HCT116 (cell line): ENCODE results near the gene CORO7. TPM values are rescaled to one million over a fixed set of nuclear protein-coding genes. Genes with fewer than 3 reads are reported as not detected.

Source experiments
- ATAC-seq: fragments of 200-7000 bp; cut with Tn5 transposase; 2 replicates; pipeline ENCODE4 v1.9.1; 2020; ENCODE audit warnings: mild to moderate bottlenecking, moderate library complexity
- BruUV-seq: library from RNA; stranded (reverse); fragments of 400-500 nt; replicated peaks from 2 replicates; lab custom pipeline; 2021; lab: Mats Ljungman, UMichigan
- CTCF ChIA-PET: fragments of 300-600 bp; sonication (Branson Sonifier 250); formaldehyde crosslinking; loops from one replicate; lab custom pipeline; 2021; ENCODE audit warnings: antibody characterized with exemption; lab: Charles Lee
- POLR2A ChIA-PET: fragments of 300-600, 350-600 bp; sonication (Branson Sonifier 250); formaldehyde crosslinking; loops from one replicate; lab custom pipeline; 2021; ENCODE audit warnings: antibody characterized with exemption; lab: Charles Lee
- RAD21 ChIA-PET, 2 experiments: fragments of 300-600 bp; sonication (Branson Sonifier 250); formaldehyde crosslinking; loops; one replicate each; lab custom pipeline; 2023; ENCODE audit warnings: low total read pairs in 2 of 2; ENCODE audit not compliant: uncharacterized antibody in 2 of 2, unreplicated experiment in 2 of 2, low non-redundant PET in 1 of 2; lab: Charles Lee
- DNase-seq: peaks from one replicate; pipeline ENCODE4 v3.0.0-alpha.2; 2010; ENCODE audit warnings: low read depth, low spot score
- H2AFZ ChIP-seq: fragments of 200-600 bp; shearing (Covaris generic), sonication (generic); 2 replicates; pipeline ENCODE4 v1.6.1; 2017; ENCODE audit warnings: low read depth, mixed run types, mixed read lengths, antibody characterized with exemption, low read length; ENCODE audit not compliant: poor library complexity, severe bottlenecking
- H3K27ac ChIP-seq: 2 replicates; pipeline ENCODE4 v1.5.1; 2012; ENCODE audit warnings: low read depth, low read length
- H3K27me3 ChIP-seq: fragments of 200-600 bp; sonication (generic); 2 replicates; pipeline ENCODE4 v1.6.1; 2016; ENCODE audit warnings: mixed run types, low read length, mixed read lengths; ENCODE audit not compliant: insufficient read depth
- H3K36me3 ChIP-seq, 2 experiments: fragments of 200-500 bp in 1 of 2; fragments of 200-600 bp in 1 of 2; sonication (Bioruptor generic) in 1 of 2; sonication (generic) in 1 of 2; 2 replicates each; pipeline versions ENCODE4 v1.5.1 to v1.6.1; 2014 to 2016; ENCODE audit warnings: low read length in 2 of 2, inconsistent platforms in 1 of 2, mixed read lengths in 1 of 2, mixed run types in 1 of 2; ENCODE audit not compliant: insufficient read depth in 2 of 2, control insufficient read depth in 1 of 2
- H3K4me1 ChIP-seq, 2 experiments: fragments of 200-600 bp in 1 of 2; sonication (generic) in 1 of 2; 2 replicates each; pipeline versions ENCODE4 v1.5.1 to v1.6.1; 2012 to 2017; ENCODE audit warnings: low read length in 2 of 2, inconsistent platforms in 1 of 2, mild to moderate bottlenecking in 1 of 2, mixed read lengths in 1 of 2, mixed run types in 1 of 2, moderate library complexity in 1 of 2; ENCODE audit not compliant: insufficient read depth in 2 of 2, control insufficient read depth in 1 of 2
- H3K4me2 ChIP-seq: fragments of 200-600 bp; sonication (generic); 2 replicates; pipeline ENCODE4 v1.6.1; 2017; ENCODE audit warnings: mixed run types, low read length, mixed read lengths
- H3K4me3 ChIP-seq, 2 experiments: fragments of 200-600 bp in 1 of 2; sonication (generic) in 1 of 2; replicated peaks in 1 of 2; 2 replicates each; pipeline ENCODE4 v1.5.1; 2011 to 2016; ENCODE audit warnings: low read length in 2 of 2, control low read depth in 1 of 2, low read depth in 1 of 2, mild to moderate bottlenecking in 1 of 2, mixed read lengths in 1 of 2, mixed run types in 1 of 2
- H3K79me2 ChIP-seq: fragments of 200-600 bp; sonication (generic); 2 replicates; pipeline ENCODE4 v1.6.1; 2017; ENCODE audit warnings: mild to moderate bottlenecking, mixed run types, low read length, moderate library complexity, mixed read lengths; ENCODE audit not compliant: insufficient read depth
- H3K9ac ChIP-seq: fragments of 200-600 bp; sonication (generic); 2 replicates; pipeline ENCODE4 v1.6.1; 2016; ENCODE audit warnings: low read length, mixed read lengths
- H3K9me2 ChIP-seq: fragments of 200-600 bp; sonication (generic), shearing (Covaris generic); 2 replicates; pipeline ENCODE4 v1.6.1; 2017; ENCODE audit warnings: mixed run types, mild to moderate bottlenecking, moderate library complexity; ENCODE audit not compliant: insufficient read depth
- H3K9me3 ChIP-seq, 2 experiments: fragments of 200-500 bp in 1 of 2; fragments of 200-600 bp in 1 of 2; sonication (Bioruptor generic) in 1 of 2; sonication (generic) in 1 of 2; 2 replicates each; pipeline ENCODE4 v1.6.1; 2014 to 2017; ENCODE audit warnings: low read length in 2 of 2, mixed read lengths in 2 of 2, inconsistent platforms in 1 of 2, low read depth in 1 of 2, mild to moderate bottlenecking in 1 of 2, mixed run types in 1 of 2, moderate library complexity in 1 of 2; ENCODE audit not compliant: control insufficient read depth in 1 of 2, insufficient read depth in 1 of 2
- H4K20me1 ChIP-seq: fragments of 200-600 bp; sonication (generic), shearing (Covaris generic); 2 replicates; pipeline ENCODE4 v1.6.1; 2017; ENCODE audit warnings: mixed run types, mild to moderate bottlenecking, moderate library complexity; ENCODE audit not compliant: insufficient read depth
- ATF3 ChIP-seq: IDR thresholded peaks from 2 replicates; pipeline ENCODE4 v1.6.1; 2012
- CBX3 ChIP-seq: IDR thresholded peaks from 2 replicates; pipeline ENCODE4 v1.6.1; 2012; ENCODE audit warnings: low read depth
- CEBPB ChIP-seq: IDR thresholded peaks from 2 replicates; pipeline ENCODE4 v1.6.1; 2012; ENCODE audit warnings: low read depth
- EGR1 ChIP-seq: IDR thresholded peaks from 2 replicates; pipeline ENCODE4 v1.6.1; 2012; ENCODE audit warnings: low read depth
- ELF1 ChIP-seq: IDR thresholded peaks from 2 replicates; pipeline ENCODE4 v1.6.1; 2012; ENCODE audit warnings: low read depth, borderline replicate concordance
- EZH2 ChIP-seq: fragments of 200-600 bp; sonication (generic); IDR thresholded peaks from 2 replicates; pipeline ENCODE4 v1.6.1; 2017; ENCODE audit warnings: antibody characterized with exemption, mixed run types
- EZH2phosphoT487 ChIP-seq: fragments of 200-600 bp; IDR thresholded peaks from 2 replicates; pipeline ENCODE4 v1.6.1; 2018; ENCODE audit warnings: antibody characterized with exemption, borderline replicate concordance
- FOSL1 ChIP-seq: IDR thresholded peaks from 2 replicates; pipeline ENCODE4 v1.6.1; 2012; ENCODE audit warnings: low read depth
- JUND ChIP-seq: IDR thresholded peaks from 2 replicates; pipeline ENCODE4 v1.6.1; 2012
- MAX ChIP-seq: IDR thresholded peaks from 2 replicates; pipeline ENCODE4 v1.6.1; 2012
- POLR2A ChIP-seq: IDR thresholded peaks from 2 replicates; pipeline ENCODE4 v1.7.0; 2011; ENCODE audit warnings: borderline replicate concordance; ENCODE audit not compliant: insufficient read depth, insufficient read length; ENCODE audit errors: extremely low read depth
- POLR2AphosphoS5 ChIP-seq: IDR thresholded peaks from 2 replicates; pipeline ENCODE4 v1.6.1; 2011; ENCODE audit warnings: mild to moderate bottlenecking, low read depth, low read length, moderate library complexity
- RAD21 ChIP-seq: IDR thresholded peaks from 2 replicates; pipeline ENCODE4 v1.6.1; 2012; ENCODE audit warnings: low read depth, mild to moderate bottlenecking
- SIN3A ChIP-seq: IDR thresholded peaks from 2 replicates; pipeline ENCODE4 v1.6.1; 2012; ENCODE audit warnings: low read depth
- SP1 ChIP-seq: IDR thresholded peaks from 2 replicates; pipeline ENCODE4 v1.6.1; 2012; ENCODE audit warnings: low read depth
- TCF7L2 ChIP-seq: IDR thresholded peaks from 2 replicates; pipeline ENCODE4 v1.7.0; 2011; ENCODE audit warnings: borderline replicate concordance, inconsistent platforms; ENCODE audit not compliant: insufficient read depth, insufficient read length; ENCODE audit errors: extremely low read depth
- YY1 ChIP-seq: IDR thresholded peaks from 2 replicates; pipeline ENCODE4 v1.6.1; 2011; ENCODE audit warnings: low read length, low read depth, moderate library complexity, mild to moderate bottlenecking; ENCODE audit not compliant: insufficient replicate concordance; ENCODE audit errors: extremely low read depth
- ZBTB33 ChIP-seq: IDR thresholded peaks from 2 replicates; pipeline ENCODE4 v1.6.1; 2011; ENCODE audit warnings: mild to moderate bottlenecking, low read length, moderate library complexity; ENCODE audit not compliant: insufficient replicate concordance; ENCODE audit errors: extremely low read depth
- ZFX ChIP-seq: fragments of 450-650 bp; IDR thresholded peaks from 2 replicates; pipeline ENCODE4 v1.6.1; 2017
- ZNF274 ChIP-seq: fragments of 200-500 bp; sonication (Bioruptor generic); IDR thresholded peaks from 2 replicates; pipeline ENCODE4 v1.6.1; 2014; ENCODE audit warnings: mild to moderate bottlenecking, low read depth, low read length, inconsistent platforms
- intact Hi-C: fragments of 100-400 bp; cut with micrococcal nuclease; formaldehyde crosslinking; loops from 2 replicates; pipeline ENCODE4 v1.10.0; 2022
- total RNA-seq: library from RNA; stranded (reverse); gene quantifications from one replicate; pipeline ENCODE4 v1.2.1, GENCODE V29; 2021; ENCODE audit not compliant: unreplicated experiment

Gene CORO7
- total RNA-seq, 1 experiment from 2014 or later = 21.3 TPM

GRCh38 chr16:4382795-4383357 lies 33.5 kb downstream of the CORO7 start:
- Histone ChIP-seq H3K27me3 (no peaks in the 10 kb centered on the region), H4K20me1 (no peaks in the 10 kb centered on the region), H3K9me3 (no peaks in the 10 kb centered on the region), H3K4me2 (no peak overlapping the region), H3K4me1 (peaks cover 0 to 10% of the 10 kb centered on the region in 2 experiments; a peak in 1 of 4 replicates), H3K36me3 (no peaks in the 10 kb centered on the region), H2AFZ (no peak overlapping the region), H3K9me2 (no peaks in the 10 kb centered on the region), H3K9ac (no peak overlapping the region), H3K4me3 (no peak overlapping the region), H3K79me2 (no peaks in the 10 kb centered on the region), H3K27ac (no peak overlapping the region)
- no peak for ATAC-seq
- CTCF ChIA-PET = no interaction called here
- POLR2A ChIA-PET = no interaction called here
- BruUV-seq = no TSS peak
- DNase-seq = no peak
- TF ChIP-seq EZH2phosphoT487 (no peak), EGR1 (no peak), ZBTB33 (no peak), ZFX (no peak), ZNF274 (no peak), POLR2A (no peak), TCF7L2 (no peak), JUND (no peak), CBX3 (no peak), MAX (no peak), POLR2AphosphoS5 (no peak), FOSL1 (no peak), EZH2 (no peak), YY1 (no peak), SP1 (no peak), ATF3 (no peak), RAD21 (no peak), ELF1 (no peak), CEBPB (no peak), SIN3A (no peak)
- RAD21 ChIA-PET = no interaction called here
- intact Hi-C loops = no loop called here
